DOHH2 (cell line): ENCODE measurements around the gene PFDN2.

Source experiments
- H3F3A ChIP-seq: fragments of 200-600 bp; sonication (generic), shearing (Covaris generic); 2 replicates; pipeline ENCODE4 v1.6.0; 2016; ENCODE audit warnings: antibody characterized with exemption, mild to moderate bottlenecking; ENCODE audit not compliant: control insufficient read depth, insufficient read depth
- H3K27ac ChIP-seq: fragments of 200-600 bp; sonication (generic); 2 replicates; pipeline ENCODE4 v1.5.1; 2014; ENCODE audit warnings: low read depth, mild to moderate bottlenecking, low read length, moderate library complexity
- H3K27me3 ChIP-seq: fragments of 200-600 bp; sonication (generic); 2 replicates; pipeline ENCODE4 v1.6.1; 2014; ENCODE audit warnings: mild to moderate bottlenecking, low read length, mixed read lengths; ENCODE audit not compliant: control insufficient read depth
- H3K36me3 ChIP-seq: fragments of 200-600 bp; sonication (generic); 2 replicates; pipeline ENCODE4 v1.6.1; 2014; ENCODE audit warnings: mild to moderate bottlenecking, low read length, moderate library complexity, mixed read lengths; ENCODE audit not compliant: control insufficient read depth
- H3K4me1 ChIP-seq: fragments of 200-600 bp; sonication (generic); 2 replicates; pipeline ENCODE4 v1.6.1; 2014; ENCODE audit warnings: mild to moderate bottlenecking, low read length, mixed read lengths; ENCODE audit not compliant: control insufficient read depth
- H3K4me2 ChIP-seq: fragments of 200-600 bp; sonication (generic); 2 replicates; pipeline ENCODE4 v1.6.0; 2014; ENCODE audit warnings: mild to moderate bottlenecking, low read length, moderate library complexity
- H3K4me3 ChIP-seq: fragments of 200-600 bp; sonication (generic); 2 replicates; pipeline ENCODE4 v1.5.1; 2014; ENCODE audit warnings: mild to moderate bottlenecking, low read length, mixed read lengths
- H3K79me2 ChIP-seq: fragments of 200-600 bp; sonication (generic); 2 replicates; pipeline ENCODE4 v1.6.1; 2014; ENCODE audit warnings: mild to moderate bottlenecking, low read length, mixed read lengths; ENCODE audit not compliant: control insufficient read depth
- H3K9me2 ChIP-seq: fragments of 200-600 bp; sonication (generic); replicated peaks from 2 replicates; pipeline ENCODE4 v1.6.1; 2014; ENCODE audit warnings: mild to moderate bottlenecking, low read length, mixed read lengths; ENCODE audit not compliant: control insufficient read depth
- H3K9me3 ChIP-seq: fragments of 200-600 bp; sonication (generic); 2 replicates; pipeline ENCODE4 v1.6.1; 2014; ENCODE audit warnings: antibody characterized with exemption, low read length, mixed read lengths; ENCODE audit not compliant: control insufficient read depth, insufficient read depth
- H4K20me1 ChIP-seq: fragments of 200-600 bp; sonication (generic); 2 replicates; pipeline ENCODE4 v1.6.0; 2014; ENCODE audit warnings: low read depth, mild to moderate bottlenecking, antibody characterized with exemption, low read length, moderate library complexity; ENCODE audit not compliant: control insufficient read depth, insufficient read depth
- CTCF ChIP-seq: fragments of 200-600 bp; sonication (generic); IDR thresholded peaks from one replicate; pipeline ENCODE4 v1.5.1; 2014; ENCODE audit warnings: antibody characterized with exemption, mild to moderate bottlenecking, low read depth, low read length; ENCODE audit not compliant: poor library complexity, severe bottlenecking
- EZH2phosphoT487 ChIP-seq: fragments of 200-600 bp; sonication (generic); IDR thresholded peaks from 2 replicates; pipeline ENCODE4 v1.6.1; 2017; ENCODE audit warnings: borderline replicate concordance, mild to moderate bottlenecking, antibody characterized with exemption, low read length, moderate library complexity, mixed read lengths

PFDN2 gene

GRCh38 chr1:161159913-161160243 lies 42.0 kb upstream of the PFDN2 start:
- no peak for TF ChIP-seq EZH2phosphoT487
- TF ChIP-seq CTCF: no peak
- Histone ChIP-seq H3K27me3 (no peaks in the 10 kb centered on the region), H3K36me3 (peaks cover 59% of the 10 kb centered on the region), H3K4me2 (peak overlapping the region; percentile 69), H3K79me2 (peaks cover 24% of the 10 kb centered on the region), H3F3A (peaks cover 15% of the 10 kb centered on the region), H4K20me1 (no peaks in the 10 kb centered on the region), H3K4me3 (peak overlapping the region; percentile 81), H3K4me1 (peaks cover 27% of the 10 kb centered on the region), H3K9me2 (no peaks in the 10 kb centered on the region), H3K27ac (peak overlapping the region; percentile 43; the same call in 1 of the 2 replicates), H3K9me3 (no peaks in the 10 kb centered on the region)

- H3K79me2 ChIP-seq: peaks cover 30% of the 10 kb centered on the region
- no peaks in the 10 kb centered on the region for H3K9me3 ChIP-seq
- H3K36me3 ChIP-seq: peaks cover 55% of the 10 kb centered on the region
Measured at GRCh38 chr1:161159087-161159912, 41.5 kb upstream of the PFDN2 start, which contains the start of gene USP21. Gene USP21, plus strand, starts transcription at chr1:161159500. Its CDS starts 1,141 bp downstream, at chr1:161160641.

GRCh38 chr1:161158316-161159010 lies 40.6 kb upstream of the PFDN2 start:
- no peaks in the 10 kb centered on the region for H3K9me3 ChIP-seq
- peaks cover 33% of the 10 kb centered on the region for H3K79me2 ChIP-seq
- no peaks in the 10 kb centered on the region for H3K27me3 ChIP-seq
- no peak for TF ChIP-seq EZH2phosphoT487
- TF ChIP-seq CTCF: no peak
- peaks cover 16% of the 10 kb centered on the region for H3F3A ChIP-seq
- peaks cover 47% of the 10 kb centered on the region for H3K36me3 ChIP-seq
- H3K27ac ChIP-seq: no peak overlapping the region
- no peaks in the 10 kb centered on the region for H3K9me2 ChIP-seq
- H3K4me1 ChIP-seq: peaks cover 28% of the 10 kb centered on the region
- no peaks in the 10 kb centered on the region for H4K20me1 ChIP-seq
- peak overlapping the region; percentile 69 for H3K4me2 ChIP-seq
- H3K4me3 ChIP-seq: peak overlapping the region; percentile 81

More at GRCh38 chr1:161159087-161159912, 41.5 kb upstream of the PFDN2 start, which contains the start of gene USP21:
- Histone ChIP-seq H3K27ac (peak within 1 kb of the TSS; percentile 43), H3F3A (peaks cover 16% of the 10 kb centered on the region), H3K9me2 (no peaks in the 10 kb centered on the region), H3K4me3 (peak within 1 kb of the TSS; percentile 81), H4K20me1 (no peaks in the 10 kb centered on the region), H3K27me3 (no peaks in the 10 kb centered on the region), H3K4me2 (peak within 1 kb of the TSS; percentile 69), H3K4me1 (peaks cover 28% of the 10 kb centered on the region)
- TF ChIP-seq CTCF (peak; percentile 49), EZH2phosphoT487 (no peak)
